Sigmoid colon (tissue), 7 donors: Measurements from ENCODE around the gene HNRNPH2. TPM values are rescaled to one million over a fixed set of nuclear protein-coding genes. Genes with fewer than 3 reads are reported as not detected.

Source experiments
- DNase-seq: peaks from one replicate; pipeline ENCODE4 v3.0.0-alpha.2; 2019
- H3K27ac ChIP-seq, 4 donors: fragments of 200-600 bp; sonication (generic); one replicate each; pipeline ENCODE4 v1.5.1; 2016 to 2019; ENCODE audit warnings: mild to moderate bottlenecking in 1 of 4
- H3K27me3 ChIP-seq, 3 donors: fragments of 200-600 bp; sonication (generic); one replicate each; pipeline ENCODE4 v1.5.1; 2019; ENCODE audit warnings: mild to moderate bottlenecking in 1 of 3
- H3K36me3 ChIP-seq, 4 donors: fragments of 200-600 bp; sonication (generic); one replicate each; pipeline ENCODE4 v1.5.1; 2016 to 2019
- H3K4me1 ChIP-seq, 4 donors: fragments of 200-600 bp; sonication (generic); one replicate each; pipeline ENCODE4 v1.5.1; 2017 to 2019
- H3K4me3 ChIP-seq, 4 donors: fragments of 200-600 bp; sonication (generic); one replicate each; pipeline ENCODE4 v1.5.1; 2017 to 2019; ENCODE audit warnings: mild to moderate bottlenecking in 2 of 4, moderate library complexity in 1 of 4
- H3K9me3 ChIP-seq, 4 donors: fragments of 200-600 bp in 3 of 4; sonication (generic) in 3 of 4; one replicate each; pipeline versions ENCODE4 v1.5.1 to v1.6.1; 2013 to 2019
- CTCF ChIP-seq, 4 experiments: fragments of 450-650 bp in 3 of 4; fragments of 200-600 bp in 1 of 4; IDR thresholded peaks; one replicate each; pipeline ENCODE4 v1.5.1; 2016 to 2019; ENCODE audit warnings: antibody characterized with exemption in 4 of 4, mild to moderate bottlenecking in 3 of 4, moderate library complexity in 2 of 4
- EP300 ChIP-seq, 4 donors: sonication (generic); formaldehyde crosslinking; IDR thresholded peaks; one replicate each; pipeline ENCODE4 v1.6.1; 2017; ENCODE audit warnings: antibody characterized with exemption in 4 of 4
- POLR2A ChIP-seq, 2 donors: fragments of 450-650 bp; IDR thresholded peaks; one replicate each; pipeline ENCODE4 v1.6.1; 2016; ENCODE audit warnings: antibody characterized with exemption in 2 of 2, mild to moderate bottlenecking in 2 of 2, moderate library complexity in 2 of 2
- POLR2AphosphoS5 ChIP-seq, 4 donors: sonication (generic); formaldehyde crosslinking; IDR thresholded peaks; one replicate each; pipeline ENCODE4 v1.6.1; 2017; ENCODE audit warnings: antibody characterized with exemption in 4 of 4
- WGBS, 2 donors: extraction: QIAGEN DNeasy Blood & Tissue Kit; methylation state at CpG; one replicate each; pipeline ENCODE4 v1.1.7; 2013; 5-methylcytosine and 5-hydroxymethylcytosine counted together
- intact Hi-C: fragments of 100-400 bp; cut with DNase I; formaldehyde crosslinking; loops from one replicate; pipeline ENCODE4 v1.15.1; 2023
- polyA plus RNA-seq, 3 donors: library from polyadenylated mRNA; stranded (reverse); fragments of 200-250 nt; gene quantifications; one replicate each; pipeline ENCODE4 v1.2.3, GENCODE V29; 2013
- total RNA-seq, 4 donors: library from RNA; depleted of rRNA; stranded (reverse); fragments of >200 nt; gene quantifications; one replicate each; pipeline ENCODE4 v1.1.0, GENCODE V29; 2016
- donor health status: healthy with polysubstance abuse.
- donor health status: Bipolar disorder and iron deficiency.
- donor health status: healthy.

The HNRNPH2 gene
- total and polyA plus RNA-seq, 7 donors = 38.8 to 66.4 (median 51.0) TPM

DNA sequence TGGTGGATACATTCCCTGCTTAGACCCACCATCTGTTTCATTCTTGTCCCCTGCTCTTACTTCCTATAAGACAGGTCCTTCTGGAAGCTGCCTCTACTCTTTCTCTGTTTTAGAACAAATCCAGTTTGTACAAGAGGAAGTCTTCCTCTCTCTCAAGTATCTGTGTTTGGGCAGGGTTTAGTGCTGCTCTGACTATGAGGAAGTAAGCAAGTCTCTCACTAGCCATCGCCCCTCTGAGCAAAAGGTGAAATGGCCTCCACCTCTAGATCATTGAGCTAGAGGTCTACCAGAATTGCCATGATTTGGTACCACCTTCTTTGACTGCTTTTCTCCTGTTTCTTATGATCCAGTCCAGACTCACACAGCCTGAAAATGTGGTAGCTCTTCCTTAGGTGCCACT is 30.5 kb upstream of the HNRNPH2 start:
- Histone ChIP-seq H3K4me1 (no peaks in the 10 kb centered on the region), H3K27ac (no peak overlapping the region), H3K9me3 (no peaks in the 10 kb centered on the region), H3K4me3 (no peak overlapping the region), H3K27me3 (no peaks in the 10 kb centered on the region), H3K36me3 (no peaks in the 10 kb centered on the region)
- TF ChIP-seq POLR2A (IDR thresholded peaks at IDR 0.05) (no peak), POLR2AphosphoS5 (IDR thresholded peaks at IDR 0.05) (no peak), CTCF (IDR thresholded peaks at IDR 0.05) (no peak), EP300 (IDR thresholded peaks at IDR 0.05) (no peak)
- WGBS, 2 donors = 28 to 38% methylated on average over 1 of the region's 1 CpG
- no peak for DNase-seq
- intact Hi-C loops = no loop called here

- TF ChIP-seq CTCF (IDR thresholded peaks at IDR 0.05) (no peak), POLR2A (IDR thresholded peaks at IDR 0.05) (no peak), EP300 (IDR thresholded peaks at IDR 0.05) (no peak), POLR2AphosphoS5 (IDR thresholded peaks at IDR 0.05) (no peak)
- H3K27ac ChIP-seq = no peak overlapping the region
- WGBS, 2 donors = 38 to 73% methylated on average over 4 of the region's 4 CpGs
- intact Hi-C loops = no loop called here
- H3K36me3 ChIP-seq = no peaks in the 10 kb centered on the region
- no peaks in the 10 kb centered on the region for H3K27me3 ChIP-seq
- no peak for DNase-seq
- no peak overlapping the region for H3K4me3 ChIP-seq
- no peaks in the 10 kb centered on the region for H3K9me3 ChIP-seq
- H3K4me1 ChIP-seq = no peaks in the 10 kb centered on the region
These were observed 24.3 kb upstream of the HNRNPH2 start for GRCh38 chrX:101383679-101384205.

DNA sequence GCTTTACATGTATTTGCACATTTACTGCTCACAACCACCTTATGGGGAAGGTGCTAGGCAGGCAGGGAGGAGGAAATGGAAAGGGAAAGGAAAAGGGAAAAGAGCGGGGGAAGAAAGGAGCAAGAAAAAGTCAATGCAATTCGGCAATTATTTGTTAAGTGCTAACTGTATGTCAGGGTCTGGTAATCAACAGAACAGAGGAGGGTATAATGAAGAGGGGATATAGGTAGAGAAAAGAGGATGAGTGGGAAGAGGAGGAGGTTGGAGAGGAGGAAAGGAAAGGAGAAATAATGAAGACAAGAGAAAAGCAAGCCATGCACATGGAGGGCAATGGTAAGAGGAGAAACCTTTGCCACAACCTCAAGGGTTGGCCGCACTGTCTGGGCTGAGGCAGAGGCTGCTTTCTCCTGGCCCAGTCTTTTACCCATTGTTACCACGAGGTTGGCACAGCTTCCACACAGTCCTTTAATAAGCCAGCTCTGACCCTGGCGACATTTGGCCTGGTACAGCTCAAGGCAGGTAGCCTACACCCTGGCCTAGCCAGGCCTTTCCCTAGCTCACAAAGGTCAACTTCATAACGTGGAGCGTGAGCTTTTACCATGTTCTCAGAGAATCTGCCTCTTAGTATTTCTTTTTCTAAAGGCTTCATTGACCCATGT is 22.9 kb upstream of the HNRNPH2 start:
- DNase-seq = no peak
- H3K4me3 ChIP-seq = peak overlapping the region in 1 of 4 donors; percentile 11
- no peaks in the 10 kb centered on the region for H3K4me1 ChIP-seq
- no peak overlapping the region for H3K27ac ChIP-seq
- whole genome bisulfite sequencing, 2 donors = 76 to 82% methylated on average over 7 of the region's 7 CpGs
- no peaks in the 10 kb centered on the region for H3K36me3 ChIP-seq
- intact Hi-C loops = no loop called here
- TF ChIP-seq CTCF (IDR thresholded peaks at IDR 0.05) (no peak), EP300 (IDR thresholded peaks at IDR 0.05) (no peak), POLR2AphosphoS5 (IDR thresholded peaks at IDR 0.05) (no peak), POLR2A (IDR thresholded peaks at IDR 0.05) (no peak)
- no peaks in the 10 kb centered on the region for H3K9me3 ChIP-seq
- no peaks in the 10 kb centered on the region for H3K27me3 ChIP-seq

- DNase-seq = no peak
- Histone ChIP-seq H3K27me3 (no peaks in the 10 kb centered on the region), H3K4me3 (peak within 1 kb of the TSS in 1 of 4 donors; percentile 11), H3K4me1 (no peaks in the 10 kb centered on the region), H3K36me3 (no peaks in the 10 kb centered on the region), H3K9me3 (no peaks in the 10 kb centered on the region), H3K27ac (no peak within 1 kb of the TSS)
- intact Hi-C loops = no loop called here
- 55 to 83% methylated on average over 9 of the region's 9 CpGs for whole genome bisulfite sequencing, 2 donors
- TF ChIP-seq POLR2AphosphoS5 (IDR thresholded peaks at IDR 0.05) = no peak
- no peak for TF ChIP-seq CTCF (IDR thresholded peaks at IDR 0.05)
- TF ChIP-seq POLR2A (IDR thresholded peaks at IDR 0.05) = no peak
- TF ChIP-seq EP300 (IDR thresholded peaks at IDR 0.05) = no peak
These were observed 22.1 kb upstream of the HNRNPH2 start, which contains the start of gene BTK for GRCh38 chrX:101385795-101386541. BTK (minus strand) TSS chrX:101386191; CDS start chrX:101375284, 10,907 bp downstream.
